CD4-positive, alpha-beta T cell treated with Interleukin-6 for 4 hours (primary cell): Measurements from ENCODE around the gene ASMTL.

Source experiments
- DNase-seq: peaks from one replicate; pipeline ENCODE4 v3.0.0-alpha.2; 2020; ENCODE audit warnings: mixed read lengths

Gene ASMTL

DNA sequence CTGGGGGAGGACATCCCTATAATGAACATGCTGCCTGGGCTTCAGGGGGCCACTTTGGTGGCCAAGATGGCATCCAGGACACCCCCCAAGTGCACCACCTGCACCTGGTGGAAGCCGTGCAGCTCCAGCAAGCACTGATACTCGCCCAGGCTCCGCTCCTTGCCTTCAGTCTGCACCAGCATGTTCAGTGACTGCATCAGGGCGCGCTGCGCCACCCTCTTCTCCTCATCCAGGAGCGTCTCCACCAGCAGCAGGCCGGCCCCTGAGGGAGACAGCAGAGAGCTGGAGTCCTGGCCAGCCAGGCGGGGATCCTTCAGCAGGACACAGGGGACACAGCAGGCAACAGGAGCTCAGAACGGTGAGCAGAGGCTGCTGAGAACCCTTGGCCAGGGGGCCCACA is 49.5 kb downstream of the ASMTL start:
- DNase-seq, result no peak

DNA sequence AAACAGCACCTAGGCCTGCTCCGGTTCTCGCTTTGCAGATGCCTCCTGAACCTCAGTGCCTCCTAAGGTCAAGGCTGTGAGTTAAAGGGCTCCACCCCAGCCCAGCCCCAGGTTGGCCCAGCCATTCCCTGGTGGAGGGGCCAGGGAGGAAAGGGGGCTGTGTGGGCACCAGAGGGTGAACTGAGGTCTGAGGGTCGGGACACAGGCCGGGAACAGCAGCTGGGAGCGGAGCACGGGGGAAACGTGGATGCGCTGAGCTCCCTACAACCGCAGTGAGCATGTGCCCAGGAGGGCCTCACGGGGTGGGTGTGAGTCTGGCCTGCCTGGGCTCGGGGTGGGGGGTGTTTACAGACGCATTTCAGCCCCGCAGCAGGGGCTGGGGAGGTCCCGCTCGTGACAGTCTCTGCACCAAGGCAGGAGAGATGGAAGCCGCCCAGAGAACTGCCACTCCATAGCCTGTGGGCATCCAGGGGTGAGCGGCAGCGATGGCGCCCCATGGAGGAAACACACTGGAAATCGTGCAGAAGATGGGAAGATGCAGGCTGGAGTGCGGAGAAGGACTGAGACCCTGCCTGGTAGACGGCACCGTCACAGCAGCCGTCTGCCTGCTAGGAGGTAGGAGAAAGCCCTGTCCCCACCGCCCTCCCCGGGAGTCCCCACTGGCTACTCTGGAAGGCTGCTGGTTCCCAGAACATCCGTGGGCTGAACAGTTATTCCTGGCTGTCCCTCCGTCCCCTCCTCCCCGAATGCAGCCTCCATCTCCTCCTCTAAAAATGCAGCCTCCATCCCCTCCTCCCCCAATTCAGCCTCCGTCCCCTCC is 50.9 kb downstream of the ASMTL start:
- DNase-seq, result no peak

DNA sequence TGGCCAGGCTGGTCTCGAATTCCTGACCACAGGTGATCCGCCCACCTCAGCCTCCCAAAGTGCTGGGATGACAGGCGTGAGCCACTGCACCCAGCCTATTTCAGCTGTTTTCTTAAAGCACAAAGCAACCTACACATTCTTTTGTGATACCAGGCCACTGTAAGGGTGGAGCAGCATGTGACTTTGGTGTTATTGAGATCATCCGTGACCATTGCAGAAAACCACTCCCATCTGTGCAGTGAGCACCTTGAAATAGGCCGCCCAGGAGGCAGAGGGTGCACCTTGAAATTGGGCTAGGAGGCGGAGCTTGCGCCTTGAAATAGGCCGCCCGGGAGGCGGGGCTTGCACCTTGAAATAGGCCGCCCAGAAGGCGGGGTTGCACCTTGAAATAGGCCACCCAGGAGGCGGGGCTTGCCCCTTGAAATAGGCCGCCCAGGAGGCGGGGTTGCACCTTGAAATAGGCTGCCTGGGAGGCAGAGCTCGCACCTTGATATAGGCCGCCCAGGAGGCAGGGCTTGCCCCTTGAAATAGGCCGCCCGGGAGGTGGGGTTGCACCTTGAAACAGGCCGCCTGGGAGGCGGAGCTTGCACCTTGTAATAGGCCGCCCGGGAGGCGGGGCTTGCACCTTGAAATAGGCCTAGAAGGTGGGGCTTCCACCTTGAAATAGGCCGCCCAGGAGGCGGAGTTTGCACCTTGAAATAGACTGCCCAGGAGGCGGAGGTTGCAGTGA is 51.8 kb downstream of the ASMTL start:
- no peak for DNase-seq

DNA sequence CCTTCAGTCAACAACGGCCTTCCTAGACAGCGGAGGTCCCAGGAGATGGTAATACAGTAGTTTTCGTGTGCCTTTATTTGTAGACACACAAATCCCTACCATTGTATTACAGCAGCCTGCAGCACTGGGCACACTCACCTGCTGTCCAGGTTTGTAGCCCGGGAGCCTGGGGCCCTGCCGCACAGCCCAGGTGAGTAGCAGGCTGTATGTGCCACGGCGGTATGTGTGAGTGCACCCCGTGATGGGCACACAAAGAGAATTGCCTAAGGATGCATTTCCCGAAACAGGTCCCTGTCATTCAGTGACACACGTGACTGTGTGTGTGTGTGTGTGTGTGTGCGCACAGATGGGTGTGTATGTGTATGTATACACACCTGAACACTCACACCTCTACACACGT is 52.7 kb downstream of the ASMTL start:
- DNase-seq, result no peak

DNA sequence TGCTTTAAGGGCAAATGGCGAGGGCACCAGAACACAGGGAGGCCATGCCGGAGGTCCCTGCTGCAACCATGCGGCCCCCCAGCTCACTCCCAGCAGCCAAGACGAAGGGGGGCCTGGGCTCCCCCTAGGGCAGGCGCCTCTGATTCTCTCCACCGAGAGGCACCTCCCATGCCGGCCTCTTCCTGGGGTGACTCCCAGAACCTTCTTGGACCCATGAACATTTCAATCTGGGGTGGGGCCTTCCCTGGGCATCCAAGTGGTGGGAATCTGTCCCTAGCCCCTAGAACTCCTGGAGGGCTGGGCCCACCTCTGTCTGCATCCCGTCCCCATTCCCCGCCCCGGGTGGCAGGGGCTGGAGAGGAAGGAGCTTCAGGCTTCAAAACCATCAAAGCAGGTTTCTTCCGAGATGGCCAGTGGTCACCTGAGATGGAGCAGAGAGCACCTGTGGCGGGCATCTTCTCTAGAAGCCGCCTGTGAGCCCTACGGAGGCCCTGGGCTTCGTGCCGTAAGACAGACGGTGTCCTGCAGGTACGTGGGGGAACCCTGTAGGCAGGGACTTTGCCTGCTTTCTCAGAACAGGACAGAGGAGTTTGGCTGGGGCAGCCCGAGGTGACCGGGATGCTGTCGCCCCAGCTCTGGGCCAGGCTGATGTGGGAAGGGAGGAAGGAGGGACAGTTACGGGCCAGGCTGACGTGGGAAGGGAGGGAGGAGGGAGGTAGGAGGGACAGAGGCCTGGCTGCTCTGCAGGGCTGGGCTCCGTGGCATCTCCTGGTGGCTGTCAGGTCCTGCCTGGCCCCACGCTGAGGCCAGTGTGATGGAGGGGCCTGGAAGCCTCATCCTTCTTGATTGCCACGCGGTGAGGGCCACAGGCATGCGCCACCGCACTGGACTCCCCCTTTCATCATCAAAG is 54.0 kb downstream of the ASMTL start:
- no peak for DNase-seq

DNA sequence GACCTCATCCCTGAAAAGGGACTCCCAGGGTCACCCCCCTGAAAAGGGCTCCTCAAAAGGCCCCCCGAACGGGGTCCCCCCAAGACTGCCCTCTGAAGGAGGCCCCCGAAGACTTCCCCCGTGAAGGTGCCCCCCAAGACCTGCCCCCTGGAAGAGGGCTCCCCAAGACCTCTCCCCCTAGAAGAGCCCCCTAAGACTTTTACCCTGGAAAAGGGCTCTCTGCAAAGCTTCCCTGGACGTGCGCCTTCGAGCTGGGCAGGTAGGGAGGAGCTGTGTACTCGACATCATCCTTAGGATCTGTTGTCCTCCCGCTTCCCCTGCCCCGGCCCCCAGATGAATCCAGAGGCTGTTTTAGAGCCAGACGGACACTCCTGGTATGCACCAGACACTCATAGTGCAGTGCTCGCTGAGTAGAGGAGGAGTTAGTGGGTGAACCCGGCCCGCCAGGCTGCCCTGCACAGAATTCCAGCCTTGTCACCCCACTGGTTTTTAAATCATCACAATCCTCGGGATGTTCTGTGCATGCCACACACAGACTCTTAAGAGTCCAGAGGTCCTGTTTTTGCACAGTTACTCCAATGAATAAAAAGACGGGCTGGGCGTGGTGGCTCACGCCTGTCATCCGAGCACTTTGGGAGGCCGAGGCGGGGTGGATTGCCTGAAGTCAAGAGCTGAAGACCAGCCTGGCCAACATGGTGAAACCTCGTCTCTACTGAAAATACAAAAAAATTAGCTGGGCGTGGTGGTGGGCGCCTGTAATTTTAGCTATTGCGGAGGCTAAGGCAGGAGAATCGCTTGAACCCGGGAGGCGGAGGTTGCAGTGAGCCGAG is 55.1 kb downstream of the ASMTL start:
- no peak for DNase-seq

DNA sequence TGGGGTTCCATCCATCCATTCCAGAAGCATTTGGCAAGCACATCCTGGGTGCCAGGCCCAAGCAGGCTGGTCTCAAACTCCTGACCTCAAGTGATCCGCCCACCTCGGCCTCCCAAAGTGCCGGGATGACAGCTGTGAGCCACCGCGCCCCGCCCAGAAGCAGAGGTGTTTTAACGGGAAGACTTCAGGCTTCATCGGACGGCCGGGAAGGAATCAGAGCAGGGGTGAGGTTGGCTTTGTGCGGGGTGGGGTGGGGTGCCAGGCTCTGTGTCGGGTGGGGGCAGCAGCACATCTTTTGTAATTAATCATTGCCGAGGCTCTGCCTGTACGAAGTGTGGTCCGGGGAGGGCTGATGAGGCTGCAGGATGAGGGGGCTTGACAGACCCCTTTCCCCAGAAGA is 55.7 kb downstream of the ASMTL start:
- DNase-seq, result no peak

DNA sequence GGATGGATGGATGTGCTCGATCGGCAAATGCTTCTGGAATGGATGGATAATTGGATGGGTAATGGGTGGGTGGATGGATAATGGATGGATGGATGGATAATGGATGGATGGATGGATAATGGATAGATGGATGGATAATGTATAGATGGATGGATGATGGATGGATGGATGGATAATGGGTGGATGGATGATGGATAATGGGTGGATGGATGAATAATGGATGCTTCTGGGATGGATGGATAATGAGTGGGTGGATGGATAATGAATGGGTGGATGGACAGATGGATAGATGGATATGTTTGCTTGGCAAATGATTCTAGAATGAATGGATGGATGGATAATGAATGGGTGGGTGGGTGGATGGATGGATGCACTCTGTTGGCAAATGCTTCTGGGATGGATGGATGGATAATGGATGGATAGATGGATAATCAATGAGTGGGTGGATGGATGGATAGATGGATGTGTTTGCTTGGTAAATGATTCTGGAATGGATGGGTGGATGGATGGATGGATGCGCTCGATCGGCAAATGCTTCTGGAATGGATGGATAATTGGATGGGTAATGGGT is 57.0 kb downstream of the ASMTL start:
- DNase-seq, result no peak

DNA sequence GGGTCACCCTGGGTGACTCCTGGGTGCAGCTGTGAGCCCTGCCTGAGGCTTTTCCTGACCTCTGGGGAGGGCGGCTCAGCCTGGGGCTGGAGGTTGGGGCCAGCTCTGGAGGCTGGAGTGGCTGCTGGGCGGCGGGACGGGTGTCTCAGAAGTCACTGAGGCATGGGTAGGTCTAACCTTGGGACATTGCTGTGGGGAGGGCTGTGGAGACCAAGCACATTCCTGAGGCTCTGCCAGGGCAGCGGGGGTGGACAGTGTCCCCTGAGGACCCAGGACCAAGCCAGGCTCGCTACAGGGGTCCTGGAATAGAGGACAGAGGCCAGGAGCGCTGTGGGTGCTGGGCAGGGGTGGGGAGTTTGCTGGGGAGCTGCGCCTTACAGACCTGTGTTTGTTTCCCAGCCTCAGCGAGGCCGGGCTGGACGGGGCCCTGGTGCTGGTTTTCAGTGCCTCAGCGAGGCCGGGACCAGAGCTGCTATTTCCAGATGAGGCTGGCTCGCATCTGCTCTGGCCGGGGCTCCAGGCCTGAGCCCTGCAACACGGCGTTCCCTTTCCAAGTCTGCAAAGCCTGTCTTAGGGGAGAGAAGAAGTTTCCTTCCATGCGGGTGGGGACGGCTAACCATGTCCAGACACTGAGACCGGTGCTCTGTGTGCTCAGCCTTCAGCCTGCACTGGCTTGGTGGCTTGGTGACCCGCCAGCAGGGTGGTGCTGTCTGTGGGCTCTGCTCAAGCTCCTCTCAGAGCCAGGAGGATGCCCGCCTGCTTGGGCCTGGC is 57.8 kb downstream of the ASMTL start:
- DNase-seq, result no peak

DNA sequence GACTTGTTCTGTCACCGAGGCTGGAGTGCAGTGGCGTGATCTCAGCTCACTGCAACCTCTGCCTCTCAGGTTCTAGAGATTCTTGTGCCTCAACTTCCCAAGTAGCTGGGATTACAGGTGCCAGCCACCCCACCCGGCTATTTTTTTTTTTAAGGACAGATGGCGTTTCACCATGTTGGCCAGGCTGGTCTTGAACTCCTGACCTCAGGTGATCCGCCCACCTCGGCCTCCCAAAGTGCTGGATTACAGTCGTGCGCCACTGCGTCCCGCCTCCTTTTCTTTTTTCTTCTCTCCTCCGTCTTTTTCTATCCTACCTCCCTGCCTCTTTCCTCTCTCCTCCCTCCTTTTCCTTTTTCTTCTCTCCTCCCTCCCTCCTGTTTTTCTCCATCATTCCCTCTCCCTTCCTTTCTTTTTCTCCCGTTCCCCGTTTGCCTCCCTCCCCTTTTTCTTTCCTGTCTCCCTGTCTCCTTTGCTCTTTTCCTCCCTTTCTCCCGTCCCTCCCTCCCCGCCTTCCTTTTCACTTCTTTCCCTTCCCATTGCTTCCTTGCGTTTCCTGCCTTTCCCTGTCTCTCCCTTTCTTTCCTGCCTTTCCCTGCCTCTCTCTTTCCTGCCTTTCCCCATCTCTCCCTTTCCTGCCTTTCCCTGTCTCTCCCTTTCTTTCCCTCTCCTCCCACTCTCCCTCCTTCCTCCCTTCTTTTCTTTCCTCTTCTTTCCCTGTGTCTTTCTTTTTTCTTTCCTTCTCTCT is 58.7 kb downstream of the ASMTL start:
- DNase-seq, result no peak

DNA sequence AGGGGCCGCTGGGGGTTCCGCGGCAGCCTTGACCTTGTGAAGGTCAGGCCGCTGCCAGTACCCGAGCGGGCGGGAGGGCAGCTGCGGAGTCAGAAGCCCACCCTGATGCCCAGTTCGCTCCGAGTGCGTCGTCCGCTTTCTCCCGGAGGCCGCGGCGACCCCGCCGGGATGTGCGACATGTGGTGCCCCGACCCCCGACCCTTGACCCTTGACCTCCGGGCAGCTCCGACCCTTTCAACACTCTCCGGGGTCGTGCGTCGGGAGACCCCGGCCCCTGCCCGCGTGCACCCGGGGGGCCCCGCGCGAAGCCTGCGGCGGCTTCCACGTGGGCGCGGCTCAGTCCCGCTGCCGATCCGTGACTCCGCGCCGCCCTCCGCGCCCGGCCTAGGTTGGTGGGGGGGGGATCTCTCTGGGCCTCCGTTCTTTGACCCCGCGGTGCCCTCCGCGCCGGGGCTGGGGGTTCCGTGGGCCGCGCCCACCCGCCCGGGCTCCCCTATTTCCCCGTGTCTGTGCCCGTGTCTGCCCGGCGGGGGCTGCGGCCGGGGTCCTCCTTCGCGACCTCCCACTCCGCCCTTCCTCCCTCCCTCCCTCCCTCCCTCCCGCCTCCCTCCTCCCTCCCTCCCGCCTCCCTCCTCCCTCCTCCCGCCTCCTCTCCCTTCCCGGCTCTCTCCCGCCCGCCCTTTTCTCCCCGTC is 60.2 kb downstream of the ASMTL start:
- no peak for DNase-seq

DNA sequence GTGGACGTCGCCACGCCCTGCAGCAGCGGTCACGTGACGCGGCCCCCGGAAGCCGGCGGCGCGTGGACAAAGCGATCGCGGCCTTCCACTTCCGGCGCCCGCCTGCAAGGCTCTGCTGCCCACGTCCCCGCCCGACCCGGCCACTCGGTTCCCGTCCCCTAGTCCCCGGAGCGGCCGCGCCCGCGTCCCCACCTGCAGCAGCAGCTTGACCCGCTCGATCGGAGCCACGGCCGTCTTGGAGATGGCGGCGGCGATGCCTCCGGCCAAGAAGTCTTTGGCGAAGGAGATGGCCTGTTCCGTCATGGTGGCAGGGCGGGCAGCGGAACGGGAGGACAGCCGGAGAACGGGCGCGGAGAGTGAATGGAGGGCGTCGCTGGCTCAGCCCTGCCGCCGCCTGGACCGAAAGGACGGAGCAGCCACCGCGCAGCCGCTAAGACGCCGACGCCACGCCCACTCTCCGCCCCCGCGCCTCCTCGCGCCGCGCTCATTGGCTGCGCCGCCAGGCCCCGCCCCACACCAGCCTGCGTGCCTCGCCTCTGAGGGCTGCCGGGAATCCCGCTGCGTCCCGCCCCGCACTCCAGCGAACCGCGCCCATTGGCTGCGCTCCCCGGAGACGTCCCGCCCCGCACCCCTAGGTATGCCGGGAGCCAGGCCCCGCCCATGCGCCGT is 60.9 kb downstream of the ASMTL start, which contains the start of gene SLC25A6:
Gene SLC25A6, minus strand, starts transcription at position 407 of the 669 bp plus-strand sequence. Its CDS starts 104 bp downstream, at position 303.
- peak; percentile 99 for DNase-seq

DNA sequence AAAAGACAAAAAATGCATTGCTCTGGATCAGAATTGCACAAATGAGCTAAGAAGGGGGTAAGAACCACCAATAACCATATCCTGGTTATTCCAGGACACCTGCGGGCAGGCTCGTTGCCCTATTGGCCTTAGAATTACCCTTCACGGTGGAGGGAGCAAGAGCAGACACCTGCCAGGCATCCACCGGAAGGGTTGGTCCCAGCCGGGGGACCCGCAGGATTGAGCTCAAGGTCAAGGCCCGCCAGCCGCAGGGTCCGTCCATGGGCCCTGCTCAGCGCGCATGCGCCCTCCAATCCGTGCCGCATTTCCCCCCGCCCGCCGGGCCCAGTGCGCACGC is 61.4 kb downstream of the ASMTL start:
- DNase-seq, result no peak

DNA sequence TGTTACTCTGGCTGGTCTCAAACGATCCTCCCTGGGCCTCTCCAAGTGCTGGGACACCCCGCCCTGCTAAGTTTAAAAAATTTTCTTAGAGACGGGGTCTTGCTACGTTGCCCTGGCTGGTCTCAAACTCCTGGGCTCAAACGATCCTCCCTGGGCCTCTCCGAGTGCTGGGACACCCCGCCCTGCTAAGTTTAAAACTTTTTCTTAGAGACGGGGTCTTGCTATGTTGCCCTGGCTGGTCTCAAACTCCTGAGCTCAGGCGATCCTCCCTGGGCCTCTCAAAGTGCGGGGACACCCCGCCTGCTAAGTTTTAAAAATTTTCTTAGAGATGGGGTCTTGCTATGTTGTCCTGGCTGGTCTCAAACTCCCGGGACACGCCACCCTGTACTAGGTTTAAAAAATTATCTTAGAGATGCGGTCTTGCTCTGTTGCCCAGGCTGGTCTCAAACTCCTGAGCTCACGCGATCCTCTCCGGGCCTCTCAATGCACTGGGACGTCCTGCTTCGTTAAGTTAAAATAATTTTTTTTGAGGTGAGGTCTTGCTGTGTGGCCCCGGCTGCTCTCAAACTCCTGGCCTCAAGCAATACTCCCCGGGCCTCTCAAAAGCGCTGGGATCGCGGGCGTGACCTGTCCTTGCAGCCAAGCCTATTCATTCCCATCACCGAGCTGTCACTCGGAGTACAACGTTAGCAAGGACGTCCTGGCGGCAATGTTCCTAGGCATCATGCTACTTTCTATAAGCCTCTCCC is 61.9 kb downstream of the ASMTL start:
- DNase-seq, result no peak

DNA sequence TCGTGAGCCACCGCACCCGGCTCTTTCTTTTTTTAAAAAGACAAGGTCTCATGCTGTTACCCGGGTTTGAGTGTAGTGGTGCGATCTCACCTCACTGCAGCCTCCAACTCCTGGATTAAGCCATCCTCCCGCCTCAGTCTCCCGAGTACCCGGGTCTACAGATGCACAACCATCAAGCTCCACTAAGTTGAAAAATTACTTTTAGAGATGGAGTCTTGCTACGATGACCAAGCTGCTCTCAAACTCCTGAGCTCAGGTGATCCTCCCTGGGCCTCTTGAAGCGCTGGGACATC is 62.8 kb downstream of the ASMTL start:
- no peak for DNase-seq

DNA sequence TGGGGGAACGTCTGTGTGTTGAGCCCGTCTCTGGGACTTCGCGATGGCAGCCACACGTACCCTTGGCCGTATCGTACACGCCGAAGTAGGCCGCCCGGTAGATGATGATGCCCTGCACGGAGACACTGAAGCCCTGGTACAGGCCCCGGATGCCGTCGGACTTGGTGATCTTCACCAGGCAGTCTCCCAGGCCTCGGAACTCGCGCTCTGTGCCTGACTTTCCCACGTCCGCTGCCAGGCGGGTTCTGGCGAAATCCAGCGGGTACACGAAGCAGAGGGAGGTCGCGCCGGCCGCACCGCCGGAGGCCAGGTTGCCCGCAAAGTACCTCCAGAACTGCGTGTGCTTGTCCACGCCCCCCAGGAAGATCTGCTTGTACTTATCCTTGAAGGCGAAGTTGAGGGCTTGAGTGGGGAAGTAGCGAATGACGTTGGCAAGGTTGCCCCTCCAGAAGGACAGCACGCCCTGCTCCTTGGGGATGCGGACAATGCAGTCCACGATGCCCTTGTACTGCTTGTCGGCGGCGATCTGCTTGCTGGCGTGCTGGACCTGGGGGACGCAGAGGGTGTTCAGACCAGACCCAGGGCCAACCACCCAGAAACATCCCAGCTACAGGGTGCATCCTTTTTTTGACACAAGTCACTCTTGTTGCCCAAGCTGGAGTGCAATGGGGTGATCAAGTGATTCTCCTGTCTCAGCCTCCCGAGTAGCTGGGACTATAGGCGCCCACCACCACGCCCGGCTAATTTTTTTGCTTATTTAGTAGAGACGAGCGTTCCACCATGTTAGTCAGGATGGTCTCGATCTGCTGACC is 63.3 kb downstream of the ASMTL start:
- no peak for DNase-seq

DNA sequence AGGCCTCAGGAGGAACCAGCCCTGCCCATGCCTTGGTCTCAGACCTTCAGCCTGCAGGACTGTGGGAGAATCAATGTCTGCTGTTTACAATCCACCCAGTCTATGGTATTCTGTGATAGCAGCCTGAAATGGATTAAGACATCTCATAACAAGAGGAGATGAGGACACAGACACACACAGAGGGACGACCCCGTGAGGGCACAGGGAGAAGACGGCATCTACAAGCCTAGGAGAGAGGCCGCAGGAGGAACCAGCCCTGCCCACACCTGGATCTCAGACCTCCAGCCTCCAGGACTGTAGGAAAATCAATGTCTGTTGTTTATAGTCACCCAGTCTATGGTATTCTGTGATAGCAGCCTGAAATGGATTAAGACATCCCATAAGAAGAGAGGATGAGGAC is 64.1 kb downstream of the ASMTL start:
- no peak for DNase-seq
